GM18907 (cell line): ENCODE results near the gene SIRT3.
A peak's percentile ranks its signal among the peaks of the same experiment; 100 is the strongest.

Experiments used
- ATAC-seq: cut with Tn5 transposase; IDR thresholded peaks from one replicate; pipeline ENCODE4 v1.9.1; 2021; ENCODE audit warnings: mild to moderate bottlenecking, moderate library complexity; ENCODE audit not compliant: unreplicated experiment

The SIRT3 gene

DNA sequence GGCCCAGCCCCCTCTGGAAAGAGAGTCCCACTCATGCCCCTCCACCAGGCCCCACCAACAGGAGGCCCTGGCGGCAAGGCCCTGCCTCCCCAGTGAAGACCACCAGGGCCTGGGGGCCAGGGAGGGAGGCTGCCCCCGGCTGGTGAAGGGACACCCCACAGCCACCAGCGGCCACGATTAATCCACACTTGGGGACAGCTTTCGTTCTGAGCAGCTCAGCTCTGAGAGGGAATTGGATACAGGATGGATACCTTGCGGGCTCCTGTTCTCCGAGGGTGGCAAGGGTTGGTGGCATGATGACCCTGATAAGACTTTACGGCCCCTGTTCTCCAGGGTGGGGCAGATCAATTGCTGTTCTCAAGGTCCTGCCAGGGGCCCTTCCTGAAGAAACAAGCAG is 35.2 kb upstream of the SIRT3 start:
- ATAC-seq: no peak

DNA sequence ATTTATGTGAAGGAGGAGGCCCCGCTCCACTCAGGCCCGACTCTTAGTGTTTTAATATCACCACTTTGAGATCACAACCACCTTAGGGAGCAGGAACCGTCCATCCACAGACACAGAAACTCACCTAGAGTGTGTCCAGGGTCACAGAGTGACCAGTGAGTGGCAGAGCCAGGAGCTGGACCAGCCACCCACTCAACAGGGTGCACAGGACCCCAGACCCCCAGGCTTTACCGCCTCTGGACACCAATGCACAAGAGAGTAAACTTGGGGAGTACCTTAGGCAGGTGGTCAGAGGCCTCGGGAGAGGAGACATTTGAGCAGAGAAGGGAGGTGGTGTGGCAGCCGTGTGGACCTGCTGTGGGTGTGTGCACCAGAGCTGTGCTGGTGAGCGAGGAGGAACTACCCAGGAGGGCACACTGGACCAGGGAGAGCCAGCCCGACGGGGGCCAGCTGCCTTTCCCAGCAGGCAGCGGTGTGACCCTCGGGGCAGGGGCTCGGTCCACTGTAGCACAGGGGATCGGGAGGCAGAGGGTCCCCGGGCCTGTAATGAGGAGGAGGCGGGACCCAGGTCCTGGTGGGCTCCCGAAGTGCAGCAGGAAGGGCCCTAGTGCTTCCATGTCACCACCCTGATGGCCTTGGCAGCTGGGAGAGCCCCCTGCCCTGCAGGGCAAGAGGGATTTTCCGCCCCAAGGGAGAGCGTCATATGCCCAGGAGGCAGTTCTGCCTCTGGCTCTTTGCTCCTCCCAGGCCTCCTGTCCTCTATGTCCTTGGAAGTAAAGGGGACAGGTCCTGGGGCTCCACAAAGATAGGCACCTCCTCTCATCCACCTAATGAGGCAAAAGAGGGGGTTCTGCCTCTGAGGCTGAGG is 34.5 kb upstream of the SIRT3 start:
- no peak for ATAC-seq

DNA sequence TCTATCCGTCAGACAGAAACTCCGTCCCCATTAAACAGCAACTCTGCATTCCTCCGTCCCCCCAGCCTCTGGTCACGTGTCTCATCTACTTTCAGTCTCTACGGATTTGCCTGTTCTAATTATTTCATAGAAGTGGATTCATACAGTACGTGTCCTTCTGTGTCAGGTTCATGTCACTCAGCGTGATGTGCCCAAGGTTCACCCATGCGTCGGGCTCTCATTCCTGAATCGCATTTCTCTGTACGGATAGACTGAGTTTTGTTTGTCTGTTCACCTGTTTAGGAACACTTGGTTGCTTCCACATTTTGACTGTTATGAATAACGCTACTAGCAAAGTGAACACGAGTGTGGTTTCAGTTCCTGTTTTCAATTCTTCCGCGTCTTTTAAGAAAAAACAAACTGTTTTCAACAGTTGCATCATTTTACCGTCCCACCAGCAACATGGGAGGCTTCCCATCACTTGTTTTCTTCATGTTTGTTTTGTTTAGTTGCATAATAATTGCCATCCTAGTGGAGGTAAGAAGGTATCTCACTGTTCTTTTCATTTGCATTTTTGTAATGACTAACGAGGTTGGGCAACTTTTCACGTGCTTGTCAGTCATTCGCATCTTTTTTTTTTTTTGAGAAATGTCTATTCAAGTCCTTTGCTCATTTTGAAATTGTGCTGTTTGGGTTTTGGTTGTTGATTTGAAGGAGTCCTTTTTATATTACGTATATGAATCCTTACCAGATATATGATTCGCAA is 33.2 kb upstream of the SIRT3 start:
- ATAC-seq: peak; percentile 76

DNA sequence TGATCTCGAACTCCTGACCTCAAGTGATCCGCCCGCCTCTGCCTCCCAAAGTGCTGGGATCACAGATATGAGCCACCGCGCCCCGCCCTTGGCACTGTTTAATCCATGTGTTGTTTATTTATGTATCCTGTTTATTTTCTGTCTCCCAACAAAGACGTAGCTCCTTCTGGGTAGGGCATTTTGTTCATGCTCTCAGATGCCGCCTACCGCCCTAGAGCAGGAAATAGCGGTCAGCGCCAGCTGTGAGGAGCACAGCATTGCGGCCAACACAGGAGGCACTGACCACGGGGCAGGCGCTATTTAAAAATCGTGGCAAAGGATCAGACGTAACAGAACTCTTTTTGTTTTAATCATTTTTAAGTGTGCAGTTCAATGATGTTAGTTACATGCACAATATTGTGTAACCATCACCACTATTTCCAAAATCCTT is 32.6 kb upstream of the SIRT3 start:
- ATAC-seq: peak; percentile 61

DNA sequence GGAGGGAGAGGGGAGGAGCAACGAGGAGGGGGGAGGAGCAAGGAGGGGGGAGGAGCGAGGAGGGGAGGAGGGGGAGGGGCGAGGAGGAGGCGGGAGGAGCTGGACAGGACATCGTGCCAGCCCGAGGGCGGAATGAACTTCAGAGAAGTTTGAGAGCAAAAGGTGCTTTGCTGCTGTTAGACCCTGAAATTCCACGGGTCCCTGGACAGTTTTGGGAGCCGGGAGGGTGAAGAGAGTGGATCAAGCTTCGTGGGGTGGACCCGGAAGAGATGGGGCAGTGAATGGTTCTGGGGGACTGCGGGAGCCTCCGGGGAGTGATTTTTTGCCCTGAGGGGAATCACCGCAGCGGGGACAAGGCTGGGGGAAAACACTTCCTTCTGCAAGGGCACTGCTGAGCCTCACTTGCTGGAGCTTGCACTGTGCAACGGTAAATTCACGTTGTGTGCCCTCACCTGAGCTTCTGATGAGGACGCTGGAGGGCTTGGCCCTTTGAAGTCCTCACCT is 31.4 kb upstream of the SIRT3 start:
- no peak for ATAC-seq

DNA sequence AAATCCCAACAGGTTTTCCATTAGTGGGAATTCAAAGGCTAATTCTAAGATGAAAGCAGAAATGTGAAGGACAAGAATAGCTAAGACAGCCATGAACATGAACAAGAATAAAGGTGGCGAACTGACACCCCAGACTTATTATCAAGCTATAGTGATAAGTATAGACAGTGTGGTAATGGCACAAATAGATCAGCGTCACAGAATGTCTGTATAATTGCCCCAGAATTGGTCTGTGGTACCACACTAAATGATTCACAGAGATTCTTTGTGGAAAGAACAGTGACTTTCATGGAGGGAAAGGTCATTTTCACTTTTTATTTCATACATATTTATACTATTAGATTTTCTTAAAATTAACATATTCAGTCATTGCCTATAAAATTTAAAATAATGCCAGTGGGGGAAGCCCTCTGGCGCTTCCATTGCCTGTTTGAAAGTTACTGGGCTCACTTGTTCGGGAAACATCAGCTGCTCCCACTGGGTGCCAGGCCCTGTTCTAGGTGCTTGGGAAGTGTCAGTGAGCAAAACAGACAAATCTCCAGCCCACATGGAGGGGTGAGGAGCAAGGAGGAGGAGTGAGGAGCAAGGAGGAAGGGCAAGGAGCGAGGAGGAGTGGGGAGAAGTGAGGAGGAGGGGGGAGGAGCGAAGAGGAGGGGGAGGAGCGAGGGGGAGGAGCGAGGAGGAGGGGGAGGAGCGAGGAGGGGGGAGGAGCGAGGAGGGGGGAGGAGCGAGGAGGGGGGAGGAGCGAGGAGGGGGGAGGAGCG is 30.7 kb upstream of the SIRT3 start:
- no peak for ATAC-seq

DNA sequence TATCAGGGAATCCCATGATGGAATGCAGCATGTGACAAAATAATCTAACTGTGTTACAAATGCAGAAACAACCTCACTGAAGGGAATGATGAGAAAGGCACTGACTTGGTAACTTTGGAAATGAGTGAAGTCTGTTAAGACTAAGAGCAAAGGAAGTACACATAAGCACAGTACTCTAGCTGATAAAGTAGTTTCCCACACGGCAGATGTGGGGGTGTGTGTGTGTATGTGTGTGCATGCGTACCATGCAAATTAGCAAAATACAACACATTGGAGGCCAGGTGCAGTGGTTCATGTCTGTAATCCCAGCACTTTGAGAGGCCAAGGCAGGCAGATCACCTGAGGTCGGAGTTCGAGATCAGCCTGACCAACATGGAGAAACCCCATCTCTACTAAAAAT is 25.5 kb upstream of the SIRT3 start:
- no peak for ATAC-seq

DNA sequence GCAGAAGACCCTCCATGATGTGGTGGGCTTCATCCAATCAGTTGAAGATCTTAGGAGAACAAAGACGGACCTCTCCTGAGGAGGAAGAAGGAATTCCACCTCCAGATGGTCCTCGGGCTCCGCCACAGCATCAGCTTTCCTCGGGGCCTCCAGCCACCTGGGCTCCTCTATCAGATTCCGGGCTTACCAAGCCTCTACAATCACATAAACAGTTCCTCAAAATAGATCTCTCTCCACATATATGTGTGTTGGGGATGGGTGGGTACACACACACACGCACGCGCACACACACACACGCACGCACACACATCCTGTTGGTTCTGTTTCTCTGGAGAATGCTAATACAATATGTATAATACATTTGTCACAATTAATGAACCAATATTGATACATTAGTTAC is 23.3 kb upstream of the SIRT3 start:
- ATAC-seq: no peak

DNA sequence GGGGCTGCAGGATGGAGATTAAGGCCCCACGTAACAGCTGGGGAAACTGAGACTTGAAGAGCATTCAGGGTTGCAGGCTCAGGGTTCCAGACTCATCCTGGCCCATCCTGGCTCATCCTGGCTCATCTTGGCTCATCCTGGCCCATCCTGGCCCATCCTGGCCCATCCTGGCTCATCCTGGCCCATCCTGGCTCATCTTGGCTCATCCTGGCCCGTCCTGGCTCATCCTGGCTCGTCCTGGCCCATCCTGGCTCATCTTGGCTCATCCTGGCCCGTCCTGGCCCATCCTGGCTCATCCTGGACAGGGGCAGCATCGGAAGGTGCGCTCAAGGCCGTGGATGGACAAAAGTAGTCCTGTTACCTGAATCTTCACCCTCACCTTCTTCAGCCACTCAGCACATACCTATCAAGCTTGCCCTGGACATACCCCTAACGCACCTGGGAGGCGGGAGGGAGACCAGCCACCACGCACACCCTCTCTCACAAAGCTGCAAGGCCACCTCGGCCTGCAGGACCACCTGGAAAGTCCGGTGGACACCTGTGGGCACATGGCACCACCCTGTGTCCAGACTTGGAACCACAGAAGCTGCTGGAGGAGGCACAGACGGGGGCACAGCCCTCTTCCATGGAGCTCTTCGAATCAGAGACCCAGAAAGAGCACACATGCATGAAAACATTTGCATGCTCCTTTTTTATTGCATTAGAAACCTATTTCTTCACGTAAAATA is 21.8 kb upstream of the SIRT3 start:
- no peak for ATAC-seq

DNA sequence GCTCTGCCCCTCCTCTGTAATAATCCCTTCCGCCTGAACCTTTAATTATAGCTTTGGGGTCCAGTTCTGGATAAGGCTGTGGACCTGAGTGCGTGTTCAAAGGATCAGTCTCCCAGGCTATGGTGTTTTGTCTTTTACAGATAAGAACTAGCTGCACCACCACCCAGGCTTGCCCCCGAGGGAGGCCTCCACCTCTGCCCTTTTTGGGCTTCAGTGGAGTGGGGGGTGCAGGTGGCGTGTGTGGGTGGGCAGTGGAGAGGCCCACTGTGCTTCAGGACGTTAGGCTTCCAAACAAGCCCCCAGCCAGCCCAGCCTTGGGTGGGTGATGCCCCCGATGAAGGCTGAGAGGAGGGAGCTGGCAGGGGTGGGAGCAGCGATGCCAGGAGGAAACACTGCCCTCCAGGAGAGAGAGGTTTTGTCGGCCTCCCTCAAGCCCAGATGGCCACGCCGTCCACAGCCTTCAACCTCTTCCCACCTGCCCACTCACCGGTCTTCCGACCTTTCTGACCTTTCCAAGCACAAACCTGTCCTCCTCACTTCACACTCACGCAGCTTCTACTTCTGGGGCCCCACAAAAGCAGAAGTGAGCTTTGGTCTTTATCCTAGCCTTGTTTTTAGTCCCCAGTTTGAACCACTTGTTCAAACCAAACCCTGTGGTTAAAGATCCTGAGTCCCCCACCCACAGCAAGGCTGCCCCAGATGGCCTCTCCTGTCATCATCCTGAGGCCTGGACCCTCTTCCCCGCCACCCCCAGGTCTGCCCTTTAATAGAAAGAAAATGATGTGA is 21.0 kb upstream of the SIRT3 start:
- no peak for ATAC-seq

DNA sequence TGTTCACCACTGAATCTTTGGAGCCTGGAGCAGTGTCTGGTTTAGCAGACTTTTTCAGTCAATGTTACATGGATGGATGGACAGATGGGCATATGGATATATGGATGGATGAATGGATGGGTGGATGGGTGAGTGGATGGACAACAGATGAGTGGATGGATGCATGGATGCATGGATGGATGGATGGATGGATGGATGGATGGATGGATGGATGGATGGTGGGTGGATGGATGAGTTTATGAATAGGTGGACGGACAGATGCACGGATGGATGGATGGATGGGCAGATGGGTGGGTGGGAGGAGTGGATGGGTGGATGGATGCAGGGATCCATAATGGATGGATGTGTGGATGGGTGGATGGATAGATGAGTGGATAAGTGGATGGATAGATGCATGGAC is 19.7 kb upstream of the SIRT3 start:
- ATAC-seq: no peak

DNA sequence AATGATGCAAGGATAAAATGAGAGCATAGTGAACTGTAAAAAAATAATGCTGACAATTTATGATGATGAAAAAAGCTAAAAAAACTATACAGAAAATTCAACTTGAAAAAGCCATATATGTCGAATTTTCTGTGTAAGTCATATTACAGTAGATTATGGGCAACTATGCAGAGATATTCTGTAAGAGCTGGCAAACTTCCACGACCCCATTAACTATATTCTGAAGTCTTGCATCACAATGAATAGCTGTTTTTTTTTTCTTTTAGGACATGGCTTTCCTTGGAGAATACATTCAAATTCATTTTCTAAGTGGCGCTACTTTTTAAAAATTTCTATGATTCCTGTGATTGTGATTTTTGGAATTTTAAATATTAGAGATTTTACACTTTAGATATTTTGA is 19.0 kb upstream of the SIRT3 start:
- ATAC-seq: no peak

DNA sequence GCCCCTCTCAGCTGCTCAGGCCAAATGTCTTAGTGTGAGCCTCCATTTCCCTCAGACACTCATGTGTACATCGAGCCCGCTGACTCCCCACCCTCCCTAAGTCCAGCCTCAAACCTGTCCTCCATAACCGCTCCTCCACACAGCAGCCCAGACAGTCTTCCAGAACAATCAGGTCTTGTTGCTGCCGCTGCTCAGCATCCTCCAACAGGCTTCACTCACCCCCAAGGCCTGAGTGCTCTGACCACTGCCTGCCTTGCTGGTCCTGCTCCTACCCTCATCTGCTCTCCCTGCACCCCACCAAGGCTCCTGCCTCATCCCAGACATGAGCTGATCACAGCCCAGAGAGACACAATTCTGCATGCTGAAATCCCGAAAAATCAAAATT is 17.7 kb upstream of the SIRT3 start:
- no peak for ATAC-seq

DNA sequence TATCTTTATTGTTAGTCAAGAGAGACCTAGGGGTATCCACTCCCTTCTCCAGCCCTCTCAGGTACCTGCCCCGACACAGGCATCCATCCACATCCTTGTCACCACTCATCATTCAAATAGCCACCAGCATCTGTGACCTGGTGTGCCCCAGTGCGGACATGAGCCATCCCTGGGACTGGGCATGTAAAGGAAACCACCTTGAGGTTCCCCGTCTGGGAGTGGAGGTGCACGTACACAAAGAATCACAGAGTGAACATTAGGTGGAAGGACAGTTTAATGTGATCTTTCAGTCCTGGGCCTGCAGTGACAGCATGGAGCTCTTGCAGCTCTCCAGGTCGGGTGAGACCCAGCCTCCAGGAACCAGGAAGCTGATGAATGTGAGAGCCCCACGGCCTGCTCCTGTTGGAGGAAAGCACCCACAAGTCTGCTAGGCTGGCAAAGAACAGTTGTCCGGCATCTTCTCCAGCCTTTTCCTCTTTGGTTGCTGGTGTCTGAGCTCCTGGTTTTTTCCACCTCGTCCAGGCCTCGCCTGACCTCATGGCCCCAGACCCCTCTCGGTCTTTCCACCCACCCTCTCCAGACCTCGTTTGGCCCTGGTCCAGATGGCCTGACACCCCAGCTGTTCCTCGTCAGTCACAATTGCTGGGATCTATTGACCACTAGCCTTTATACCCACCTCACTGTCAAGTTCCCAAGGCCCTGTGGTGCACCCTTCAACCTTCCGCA is 17.2 kb upstream of the SIRT3 start:
- no peak for ATAC-seq

DNA sequence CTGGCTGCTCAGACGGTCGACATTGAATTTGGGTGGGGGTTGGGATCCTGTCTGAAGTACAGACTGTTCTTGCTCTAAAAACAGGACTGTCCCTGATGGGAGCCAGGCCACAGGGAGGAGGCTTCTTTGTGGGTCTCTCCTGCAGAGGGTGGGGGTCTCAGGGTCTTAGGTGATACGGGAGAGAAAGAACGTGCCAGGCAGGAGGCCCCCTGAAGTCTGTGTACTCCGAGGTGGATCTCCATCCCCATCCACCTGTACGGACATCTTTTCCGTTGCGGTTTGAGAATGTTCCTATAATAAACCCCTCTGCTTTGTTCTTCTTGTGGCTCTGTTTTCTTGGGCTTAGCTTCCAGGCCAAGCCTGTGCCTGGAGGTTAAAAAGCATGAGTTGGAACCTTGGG is 16.5 kb upstream of the SIRT3 start:
- no peak for ATAC-seq

DNA sequence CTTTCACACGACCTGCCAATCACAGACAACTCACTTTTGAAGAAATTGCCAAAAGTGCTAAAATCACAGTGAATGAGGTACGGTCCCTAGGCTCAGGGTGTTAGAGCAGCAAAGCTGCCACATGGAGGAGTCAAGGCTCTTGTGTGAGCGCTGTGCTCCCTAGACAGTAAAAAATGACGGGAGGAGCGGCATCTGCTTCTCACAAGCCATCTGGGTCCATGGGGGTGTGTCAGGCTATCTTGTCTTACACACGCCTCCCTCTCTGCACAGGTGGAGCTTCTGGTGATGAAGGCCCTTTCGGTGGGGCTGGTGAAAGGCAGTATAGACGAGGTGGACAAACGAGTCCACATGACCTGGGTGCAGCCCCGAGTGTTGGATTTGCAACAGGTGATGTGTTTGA is 15.4 kb upstream of the SIRT3 start:
- ATAC-seq: no peak

DNA sequence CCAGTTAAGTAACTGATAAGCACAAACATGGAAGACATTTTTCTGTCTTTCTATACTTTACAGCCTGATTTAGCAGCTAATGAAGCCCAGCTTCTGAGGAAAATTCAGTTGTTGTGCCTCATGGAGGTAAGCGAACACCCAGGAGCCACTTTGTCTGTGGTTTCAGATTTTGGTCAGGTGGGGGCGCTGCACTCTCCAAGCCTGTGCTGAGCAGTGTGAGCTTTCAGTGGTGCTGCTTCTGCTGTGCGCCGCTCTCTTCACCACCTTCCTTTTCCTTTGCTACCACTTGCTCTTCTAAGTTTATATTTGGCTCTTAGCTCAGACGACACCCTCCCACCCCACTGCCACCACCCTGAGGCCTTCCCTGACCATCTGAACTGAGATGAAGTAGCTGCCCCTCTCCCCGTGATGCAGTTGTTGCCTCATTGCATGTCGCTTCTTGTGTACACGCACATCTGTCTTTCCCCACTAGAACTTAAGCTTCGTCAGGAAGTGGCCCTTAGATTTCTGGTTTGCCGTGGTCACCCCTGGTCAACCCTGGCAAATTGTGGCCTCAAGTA is 14.7 kb upstream of the SIRT3 start:
- no peak for ATAC-seq

DNA sequence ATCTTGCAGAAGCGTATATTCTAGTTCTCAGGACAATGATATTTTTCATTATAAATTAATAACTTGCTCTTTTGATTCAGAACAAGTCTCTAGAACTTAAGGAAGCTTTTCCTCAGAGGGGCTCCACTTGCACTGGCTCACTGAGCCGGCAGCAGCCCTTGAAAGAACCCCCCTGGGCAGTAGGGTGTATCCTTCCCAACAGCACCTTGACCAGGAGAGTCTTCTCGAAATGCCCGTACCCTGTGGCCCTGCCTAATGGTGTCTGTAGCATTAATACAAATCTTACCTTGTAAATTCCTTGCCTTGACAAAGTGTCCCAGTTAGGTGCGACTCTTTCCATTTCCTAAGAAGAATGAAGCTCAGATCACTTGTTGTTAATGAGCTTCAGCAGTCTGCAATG is 14.1 kb upstream of the SIRT3 start:
- ATAC-seq: no peak

DNA sequence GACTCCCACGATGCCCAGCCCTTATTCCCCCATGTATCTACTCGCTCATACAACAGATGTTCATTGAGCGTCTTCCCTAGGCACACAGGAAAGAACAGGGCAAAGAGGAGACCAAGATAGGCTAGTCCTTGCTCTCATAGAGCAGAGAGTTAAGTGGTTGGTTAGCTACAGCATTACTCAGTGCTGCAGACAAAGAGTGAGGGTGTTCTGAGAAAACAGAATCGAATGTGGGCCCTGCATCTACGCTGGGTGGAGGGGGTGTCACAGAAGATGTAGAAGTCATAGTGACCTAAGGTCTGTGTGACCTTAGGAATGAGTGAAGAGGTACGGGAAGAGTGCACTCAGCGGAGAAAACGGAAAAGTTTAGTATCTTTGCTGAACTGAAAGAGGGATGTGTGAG is 12.9 kb upstream of the SIRT3 start:
- ATAC-seq: no peak
